Mesendoderm (in vitro differentiated cells): Measurements from ENCODE around the gene BATF2. TPM values are rescaled to one million over a fixed set of nuclear protein-coding genes. Genes with fewer than 3 reads are reported as not detected.

ENCODE experiments used
- small RNA-seq: library from polyadenylated mRNA; stranded (forward); fragments of <200 nt; extraction: miRNeasy Mini kit (QIAGEN cat#:217004); gene quantifications from one replicate; pipeline ENCODE3, GENCODE V24; 2013; ENCODE audit not compliant: insufficient read depth

The BATF2 gene

Small RNA genes within 50 kb of the gene (small RNA-seq; reads per million reads assigned to genes)
- gene MIR6879 = not detected
- gene SNX15 = not detected
